OCI-LY3 (cell line): ENCODE measurements around the gene HMX2.
"Not testable (repeated sequence)": the region's sequence is repeated elsewhere in the genome, so short reads cannot be mapped to it uniquely, and the experiment has no call there.

ENCODE experiments used
- H2AFZ ChIP-seq: fragments of 200-600, 300-600 bp; shearing (Covaris generic); 2 replicates; pipeline ENCODE4 v1.6.0; 2014; ENCODE audit warnings: antibody characterized with exemption, low read depth, low read length
- H3K27ac ChIP-seq: fragments of 200-600, 300-600 bp; sonication (generic); 2 replicates; pipeline ENCODE4 v1.5.1; 2014; ENCODE audit warnings: mild to moderate bottlenecking, low read length, moderate library complexity, mixed read lengths
- H3K27me3 ChIP-seq: fragments of 200-600, 300-600 bp; sonication (generic); 2 replicates; pipeline ENCODE4 v1.6.1; 2014; ENCODE audit warnings: low read depth, low read length, mixed read lengths
- H3K36me3 ChIP-seq: fragments of 200-600, 300-600 bp; sonication (generic); replicated peaks from 2 replicates; pipeline ENCODE3; 2014; ENCODE audit warnings: low read depth, low read length, mixed read lengths
- H3K4me1 ChIP-seq: fragments of 300-600, 200-600 bp; sonication (generic); 2 replicates; pipeline ENCODE4 v1.6.1; 2014; ENCODE audit warnings: low read length, mixed read lengths
- H3K4me2 ChIP-seq: fragments of 200-600, 300-600 bp; sonication (generic); 2 replicates; pipeline ENCODE4 v1.6.1; 2014; ENCODE audit warnings: low read length, mixed read lengths
- H3K4me3 ChIP-seq: fragments of 300-600, 200-600 bp; sonication (generic); 2 replicates; pipeline ENCODE4 v1.5.1; 2014; ENCODE audit warnings: antibody characterized with exemption, mild to moderate bottlenecking, low read length, moderate library complexity
- H3K79me2 ChIP-seq: fragments of 300-600, 200-600 bp; shearing (Covaris generic); 2 replicates; pipeline ENCODE4 v1.6.1; 2014; ENCODE audit warnings: mild to moderate bottlenecking, low read length, mixed read lengths
- H3K9ac ChIP-seq: fragments of 300-600, 200-600 bp; shearing (Covaris generic); 2 replicates; pipeline ENCODE4 v1.6.0; 2014; ENCODE audit warnings: mild to moderate bottlenecking, low read length, moderate library complexity
- H3K9me3 ChIP-seq: fragments of 200-600, 300-600 bp; shearing (Covaris generic); 2 replicates; pipeline ENCODE4 v1.6.1; 2014; ENCODE audit warnings: low read length, mixed read lengths; ENCODE audit not compliant: insufficient read depth
- H4K20me1 ChIP-seq: fragments of 200-600, 300-600 bp; sonication (generic); 2 replicates; pipeline ENCODE4 v1.6.1; 2016; ENCODE audit warnings: low read length, mixed read lengths; ENCODE audit not compliant: insufficient read depth
- EZH2phosphoT487 ChIP-seq: fragments of 200-600 bp; shearing (Covaris generic); IDR thresholded peaks from 2 replicates; pipeline ENCODE4 v1.6.1; 2018; ENCODE audit warnings: antibody characterized with exemption, mixed run types, low read depth
- TF ChIP-seq, protein P1 (sequence below): fragments of 200-600, 300-600 bp; sonication (generic); IDR thresholded peaks from 2 replicates; pipeline ENCODE4 v1.5.1; 2014; ENCODE audit warnings: antibody characterized with exemption, low read length, low read depth

Gene HMX2

DNA sequence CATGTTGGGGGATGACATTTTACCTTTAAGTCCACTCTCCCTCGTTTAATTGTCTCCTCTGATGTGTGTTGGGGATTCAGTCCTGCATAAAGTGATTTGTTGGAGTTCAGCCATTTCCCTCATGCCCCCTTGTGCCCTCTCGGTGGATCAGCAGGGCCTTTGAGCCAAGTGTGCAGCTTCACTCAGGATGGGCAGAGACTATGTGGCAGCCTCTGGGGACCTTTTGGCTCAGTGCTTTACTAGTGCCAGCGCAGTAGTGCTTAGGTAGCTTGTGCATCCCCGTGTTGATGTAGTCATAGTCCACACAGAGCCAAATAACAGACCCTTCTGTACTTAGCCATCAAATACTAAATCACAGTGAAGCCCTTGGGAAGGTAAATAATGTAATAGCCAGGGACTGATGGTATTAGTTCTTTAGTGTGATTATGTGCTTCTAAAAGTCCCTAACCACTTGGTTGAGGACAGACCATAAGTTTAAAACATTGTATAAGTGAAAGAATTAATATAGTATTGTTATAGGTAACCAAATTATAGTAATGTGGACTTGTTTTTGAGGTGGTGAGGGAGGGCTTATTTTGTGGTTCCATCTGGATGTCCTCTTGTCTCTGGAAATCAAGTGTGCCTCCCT, 17.6 kb downstream of the HMX2 start:
- no peaks in the 10 kb centered on the region for H3K9me3 ChIP-seq
- H3K79me2 ChIP-seq: peaks cover 78% of the 10 kb centered on the region
- peaks cover 63% of the 10 kb centered on the region for H3K36me3 ChIP-seq
- H2AFZ ChIP-seq: no peak overlapping the region
- no peak overlapping the region for H3K4me3 ChIP-seq
- H4K20me1 ChIP-seq: peaks cover 14% of the 10 kb centered on the region
- no peak overlapping the region for H3K4me2 ChIP-seq
- no peaks in the 10 kb centered on the region for H3K27me3 ChIP-seq
- H3K27ac ChIP-seq: no peak overlapping the region
- TF ChIP-seq, protein P1, sequence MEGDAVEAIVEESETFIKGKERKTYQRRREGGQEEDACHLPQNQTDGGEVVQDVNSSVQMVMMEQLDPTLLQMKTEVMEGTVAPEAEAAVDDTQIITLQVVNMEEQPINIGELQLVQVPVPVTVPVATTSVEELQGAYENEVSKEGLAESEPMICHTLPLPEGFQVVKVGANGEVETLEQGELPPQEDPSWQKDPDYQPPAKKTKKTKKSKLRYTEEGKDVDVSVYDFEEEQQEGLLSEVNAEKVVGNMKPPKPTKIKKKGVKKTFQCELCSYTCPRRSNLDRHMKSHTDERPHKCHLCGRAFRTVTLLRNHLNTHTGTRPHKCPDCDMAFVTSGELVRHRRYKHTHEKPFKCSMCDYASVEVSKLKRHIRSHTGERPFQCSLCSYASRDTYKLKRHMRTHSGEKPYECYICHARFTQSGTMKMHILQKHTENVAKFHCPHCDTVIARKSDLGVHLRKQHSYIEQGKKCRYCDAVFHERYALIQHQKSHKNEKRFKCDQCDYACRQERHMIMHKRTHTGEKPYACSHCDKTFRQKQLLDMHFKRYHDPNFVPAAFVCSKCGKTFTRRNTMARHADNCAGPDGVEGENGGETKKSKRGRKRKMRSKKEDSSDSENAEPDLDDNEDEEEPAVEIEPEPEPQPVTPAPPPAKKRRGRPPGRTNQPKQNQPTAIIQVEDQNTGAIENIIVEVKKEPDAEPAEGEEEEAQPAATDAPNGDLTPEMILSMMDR: no peak
- no peak for TF ChIP-seq EZH2phosphoT487
- no peak overlapping the region for H3K9ac ChIP-seq
- peaks cover 6% of the 10 kb centered on the region for H3K4me1 ChIP-seq

DNA sequence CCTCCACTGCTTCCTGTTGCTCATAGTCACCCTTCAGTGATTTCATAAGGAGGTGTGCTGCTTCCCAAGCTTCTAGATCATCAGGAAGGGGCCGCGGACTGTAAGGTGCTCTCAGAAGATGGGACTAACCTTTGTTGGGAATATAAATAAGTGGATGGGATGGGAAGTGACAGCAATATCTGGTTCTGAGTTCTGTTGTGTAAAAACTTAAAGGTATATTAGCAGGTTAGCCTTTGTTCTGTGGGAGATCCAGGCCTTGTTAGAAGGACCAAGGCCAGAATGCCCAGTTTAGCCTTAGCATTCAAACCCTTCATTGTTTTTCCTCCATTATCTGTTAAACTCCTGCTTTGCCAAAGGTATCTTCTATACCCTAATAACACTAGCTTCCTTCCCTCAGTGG, 18.7 kb downstream of the HMX2 start:
- Histone ChIP-seq H2AFZ (no peak overlapping the region), H3K36me3 (peaks cover 58% of the 10 kb centered on the region), H3K4me2 (no peak overlapping the region), H3K9me3 (no peaks in the 10 kb centered on the region), H3K4me1 (no peaks in the 10 kb centered on the region), H3K9ac (no peak overlapping the region), H3K27me3 (no peaks in the 10 kb centered on the region), H4K20me1 (peaks cover 9% of the 10 kb centered on the region), H3K4me3 (no peak overlapping the region), H3K79me2 (peaks cover 70% of the 10 kb centered on the region), H3K27ac (no peak overlapping the region)
- TF ChIP-seq EZH2phosphoT487: no peak
- TF ChIP-seq, protein P1: no peak

DNA sequence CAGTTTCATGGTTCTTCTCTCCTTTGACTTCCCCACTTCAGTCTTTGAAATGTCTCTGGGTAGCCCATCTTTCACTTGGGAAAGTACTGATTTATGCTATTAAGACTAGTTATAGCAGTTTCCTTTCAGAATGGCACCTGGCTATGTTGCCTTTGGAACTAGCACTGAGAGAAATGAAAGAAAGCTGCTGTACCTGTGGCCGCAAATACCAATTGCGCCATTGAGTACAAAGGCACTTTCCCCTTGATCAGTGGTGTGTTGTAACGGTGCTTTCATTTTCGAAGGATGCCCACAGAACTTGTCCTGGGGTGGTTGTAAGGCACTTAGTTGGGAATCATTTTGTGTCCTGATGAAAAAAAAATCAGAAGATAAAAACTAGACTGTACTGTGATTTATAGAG, 23.0 kb downstream of the HMX2 start:
- H3K27me3 ChIP-seq: no peaks in the 10 kb centered on the region
- H4K20me1 ChIP-seq: peaks cover 4% of the 10 kb centered on the region; the same call in 1 of the 2 replicates
- no peak overlapping the region for H3K27ac ChIP-seq
- H3K9me3 ChIP-seq: no peaks in the 10 kb centered on the region
- TF ChIP-seq, protein P1: no peak
- TF ChIP-seq EZH2phosphoT487: no peak
- no peak overlapping the region for H3K9ac ChIP-seq
- H3K4me3 ChIP-seq: no peak overlapping the region
- peaks cover 42% of the 10 kb centered on the region for H3K36me3 ChIP-seq
- H3K79me2 ChIP-seq: peaks cover 37% of the 10 kb centered on the region
- no peak overlapping the region for H3K4me2 ChIP-seq
- H2AFZ ChIP-seq: no peak overlapping the region
- no peaks in the 10 kb centered on the region for H3K4me1 ChIP-seq

DNA sequence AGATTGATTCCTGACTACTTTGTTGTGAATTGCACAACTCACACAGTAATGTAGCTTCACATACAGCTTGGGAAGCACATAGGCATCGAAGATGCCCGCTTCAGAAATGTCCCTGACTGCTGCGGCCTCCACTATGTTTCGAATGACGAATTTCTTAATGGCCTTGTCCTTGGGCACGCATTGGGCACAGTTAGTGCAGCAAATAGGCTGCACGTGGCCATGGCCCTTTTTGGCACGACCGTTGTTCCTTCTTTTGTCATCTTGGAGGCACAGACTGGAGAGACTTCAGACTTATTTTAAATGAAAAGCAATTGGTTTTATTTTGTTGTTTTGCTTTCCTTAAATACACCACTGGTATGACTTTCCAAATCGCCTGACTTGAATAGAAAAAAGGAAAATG, 23.7 kb downstream of the HMX2 start:
- H3K9me3 ChIP-seq, H3K4me1 ChIP-seq, H3K27me3 ChIP-seq, H3K4me2 ChIP-seq, H3K9ac ChIP-seq, H4K20me1 ChIP-seq, H3K4me3 ChIP-seq, H2AFZ ChIP-seq, H3K27ac ChIP-seq: not testable (repeated sequence)
- H3K36me3 ChIP-seq: peaks cover 48% of the 10 kb centered on the region
- peaks cover 31% of the 10 kb centered on the region for H3K79me2 ChIP-seq
